ENCODE data around the gene MTAP.

DNA sequence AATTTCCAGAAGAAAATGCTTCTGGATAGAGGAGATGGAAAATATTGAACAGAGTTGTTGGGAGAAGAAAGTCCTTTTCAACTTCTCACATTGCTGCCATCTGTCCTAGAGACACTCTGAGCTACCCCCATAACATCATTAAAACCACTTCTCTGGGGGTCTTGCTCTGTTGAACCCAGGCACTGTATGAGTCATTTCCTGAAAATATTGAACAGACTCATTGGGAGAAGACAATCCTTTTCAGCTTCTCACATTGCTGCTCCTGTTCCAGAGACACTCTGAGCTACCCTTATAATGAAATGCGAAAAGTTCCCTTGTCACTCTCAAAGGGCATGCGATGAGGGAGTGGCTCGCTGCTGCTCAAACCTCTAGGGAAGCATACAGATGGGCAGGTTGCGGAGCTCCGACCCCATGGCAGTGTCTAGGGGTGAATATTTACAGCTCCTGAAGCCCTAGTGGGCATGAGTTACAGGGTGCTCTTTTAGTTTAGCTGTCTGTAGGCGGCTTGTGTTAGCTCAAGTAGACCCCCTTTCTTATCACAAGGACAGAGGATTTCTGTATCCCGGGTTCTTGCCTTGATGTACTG is 101.0 kb downstream of the MTAP start:
- TF ChIP-seq YY1 (IDR thresholded peaks at IDR 0.05; ENCODE audit: extremely low read depth, insufficient replicate concordance, low read depth, low read length) (no peak), EZH2 (IDR thresholded peaks at IDR 0.05) (no peak), SIN3A (IDR thresholded peaks at IDR 0.05; ENCODE audit: low read depth) (no peak), POLR2A (IDR thresholded peaks at IDR 0.05; ENCODE audit: borderline replicate concordance, extremely low read depth, insufficient read depth, insufficient read length) (no peak), ZFX (IDR thresholded peaks at IDR 0.05) (no peak), POLR2AphosphoS5 (IDR thresholded peaks at IDR 0.05; ENCODE audit: low read depth, low read length) (no peak), JUND (IDR thresholded peaks at IDR 0.05) (no peak), EGR1 (IDR thresholded peaks at IDR 0.05; ENCODE audit: low read depth) (no peak), CEBPB (IDR thresholded peaks at IDR 0.05; ENCODE audit: low read depth) (no peak), SP1 (IDR thresholded peaks at IDR 0.05; ENCODE audit: low read depth) (no peak), EZH2phosphoT487 (IDR thresholded peaks at IDR 0.05; ENCODE audit: borderline replicate concordance) (no peak)
- TF ChIP-seq, protein P1, sequence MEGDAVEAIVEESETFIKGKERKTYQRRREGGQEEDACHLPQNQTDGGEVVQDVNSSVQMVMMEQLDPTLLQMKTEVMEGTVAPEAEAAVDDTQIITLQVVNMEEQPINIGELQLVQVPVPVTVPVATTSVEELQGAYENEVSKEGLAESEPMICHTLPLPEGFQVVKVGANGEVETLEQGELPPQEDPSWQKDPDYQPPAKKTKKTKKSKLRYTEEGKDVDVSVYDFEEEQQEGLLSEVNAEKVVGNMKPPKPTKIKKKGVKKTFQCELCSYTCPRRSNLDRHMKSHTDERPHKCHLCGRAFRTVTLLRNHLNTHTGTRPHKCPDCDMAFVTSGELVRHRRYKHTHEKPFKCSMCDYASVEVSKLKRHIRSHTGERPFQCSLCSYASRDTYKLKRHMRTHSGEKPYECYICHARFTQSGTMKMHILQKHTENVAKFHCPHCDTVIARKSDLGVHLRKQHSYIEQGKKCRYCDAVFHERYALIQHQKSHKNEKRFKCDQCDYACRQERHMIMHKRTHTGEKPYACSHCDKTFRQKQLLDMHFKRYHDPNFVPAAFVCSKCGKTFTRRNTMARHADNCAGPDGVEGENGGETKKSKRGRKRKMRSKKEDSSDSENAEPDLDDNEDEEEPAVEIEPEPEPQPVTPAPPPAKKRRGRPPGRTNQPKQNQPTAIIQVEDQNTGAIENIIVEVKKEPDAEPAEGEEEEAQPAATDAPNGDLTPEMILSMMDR (IDR thresholded peaks at IDR 0.05 in 2 of 3, conservative IDR thresholded peaks at IDR 0.05 in 1 of 3; ENCODE audit: borderline replicate concordance in 1 of 3, insufficient read depth in 1 of 3, low read depth in 2 of 3, low read length in 2 of 3) = no peak
- TF ChIP-seq, protein P2, sequence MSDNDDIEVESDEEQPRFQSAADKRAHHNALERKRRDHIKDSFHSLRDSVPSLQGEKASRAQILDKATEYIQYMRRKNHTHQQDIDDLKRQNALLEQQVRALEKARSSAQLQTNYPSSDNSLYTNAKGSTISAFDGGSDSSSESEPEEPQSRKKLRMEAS (IDR thresholded peaks at IDR 0.05) = no peak
- TF ChIP-seq, protein P3, sequence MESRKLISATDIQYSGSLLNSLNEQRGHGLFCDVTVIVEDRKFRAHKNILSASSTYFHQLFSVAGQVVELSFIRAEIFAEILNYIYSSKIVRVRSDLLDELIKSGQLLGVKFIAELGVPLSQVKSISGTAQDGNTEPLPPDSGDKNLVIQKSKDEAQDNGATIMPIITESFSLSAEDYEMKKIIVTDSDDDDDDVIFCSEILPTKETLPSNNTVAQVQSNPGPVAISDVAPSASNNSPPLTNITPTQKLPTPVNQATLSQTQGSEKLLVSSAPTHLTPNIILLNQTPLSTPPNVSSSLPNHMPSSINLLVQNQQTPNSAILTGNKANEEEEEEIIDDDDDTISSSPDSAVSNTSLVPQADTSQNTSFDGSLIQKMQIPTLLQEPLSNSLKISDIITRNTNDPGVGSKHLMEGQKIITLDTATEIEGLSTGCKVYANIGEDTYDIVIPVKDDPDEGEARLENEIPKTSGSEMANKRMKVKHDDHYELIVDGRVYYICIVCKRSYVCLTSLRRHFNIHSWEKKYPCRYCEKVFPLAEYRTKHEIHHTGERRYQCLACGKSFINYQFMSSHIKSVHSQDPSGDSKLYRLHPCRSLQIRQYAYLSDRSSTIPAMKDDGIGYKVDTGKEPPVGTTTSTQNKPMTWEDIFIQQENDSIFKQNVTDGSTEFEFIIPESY (IDR thresholded peaks at IDR 0.05; ENCODE audit: extremely low read depth, insufficient replicate concordance, low read length) = no peak

All from HCT116 (cell line).